ENCODE measurements around the gene PKD2. TPM values are rescaled to one million over a fixed set of nuclear protein-coding genes. Genes with fewer than 3 reads are reported as not detected.

PKD2 gene
- total RNA-seq, 2 donors from 2014 or later = 7.3 to 9.1 TPM

GRCh38 chr4:88070031-88070430, 62.6 kb downstream of the PKD2 start:
- Mint-ChIP-seq H3K4me3 (no peak overlapping the region), H3K27me3 (ENCODE audit: low read depth) (no peaks in the 10 kb centered on the region), H3K4me1 (ENCODE audit: low read depth) (peaks cover 5% of the 10 kb centered on the region), H3K36me3 (ENCODE audit: insufficient read depth in 2 of 2) (peaks cover 20 to 49% of the 10 kb centered on the region in 2 donors), H3K27ac (peak overlapping the region; percentile 55), H3K9me3 (peaks cover 3% of the 10 kb centered on the region in 2 donors)
- ATAC-seq (replicated peaks in 1 of 2) = no peak
- no peak for DNase-seq

GRCh38 chr4:88075336-88075735, 67.9 kb downstream of the PKD2 start:
- peaks cover 11 to 28% of the 10 kb centered on the region in 2 donors for H3K36me3 Mint-ChIP-seq (ENCODE audit: insufficient read depth in 2 of 2)

GRCh38 chr4:88077911-88078524, 70.6 kb downstream of the PKD2 start:
- Mint-ChIP-seq H3K4me3 (no peak overlapping the region), H3K27me3 (ENCODE audit: low read depth) (no peaks in the 10 kb centered on the region), H3K27ac (no peak overlapping the region), H3K4me1 (ENCODE audit: low read depth) (no peaks in the 10 kb centered on the region), H3K9me3 (no peaks in the 10 kb centered on the region), H3K36me3 (ENCODE audit: insufficient read depth in 2 of 2) (peaks cover 2 to 9% of the 10 kb centered on the region in 2 donors)
- no peak for ATAC-seq (replicated peaks in 1 of 2)
- no peak for DNase-seq

More at GRCh38 chr4:88075336-88075735, 67.9 kb downstream of the PKD2 start:
- Mint-ChIP-seq H3K4me3 (no peak overlapping the region), H3K27ac (no peak overlapping the region), H3K4me1 (ENCODE audit: low read depth) (peaks cover under 1% of the 10 kb centered on the region), H3K27me3 (ENCODE audit: low read depth) (no peaks in the 10 kb centered on the region), H3K9me3 (peaks cover 3% of the 10 kb centered on the region in 2 donors)
- no peak for DNase-seq
- ATAC-seq (replicated peaks in 1 of 2) = no peak

- Mint-ChIP-seq H3K27ac (no peak overlapping the region), H3K4me1 (ENCODE audit: low read depth) (no peaks in the 10 kb centered on the region), H3K27me3 (ENCODE audit: low read depth) (no peaks in the 10 kb centered on the region), H3K4me3 (no peak overlapping the region), H3K9me3 (no peaks in the 10 kb centered on the region), H3K36me3 (ENCODE audit: insufficient read depth in 2 of 2) (peaks cover 2 to 9% of the 10 kb centered on the region in 2 donors)
- DNase-seq (no peak), ATAC-seq (replicated peaks in 1 of 2) (no peak)
Measured at GRCh38 chr4:88078579-88078978, 71.1 kb downstream of the PKD2 start.

- no peak overlapping the region for H3K27ac Mint-ChIP-seq
- H3K27me3 Mint-ChIP-seq (ENCODE audit: low read depth) = no peaks in the 10 kb centered on the region
- H3K4me1 Mint-ChIP-seq (ENCODE audit: low read depth) = no peaks in the 10 kb centered on the region
- DNase-seq = no peak
- no peak overlapping the region for H3K4me3 Mint-ChIP-seq
- ATAC-seq (replicated peaks in 1 of 2) = no peak
- H3K36me3 Mint-ChIP-seq (ENCODE audit: insufficient read depth in 2 of 2) = no peaks in the 10 kb centered on the region
- no peaks in the 10 kb centered on the region for H3K9me3 Mint-ChIP-seq
Measured at GRCh38 chr4:88080626-88081025, 73.2 kb downstream of the PKD2 start.

- Mint-ChIP-seq H3K27ac (no peak overlapping the region), H3K4me3 (no peak overlapping the region), H3K4me1 (ENCODE audit: low read depth) (no peaks in the 10 kb centered on the region), H3K27me3 (ENCODE audit: low read depth) (no peaks in the 10 kb centered on the region), H3K9me3 (no peaks in the 10 kb centered on the region), H3K36me3 (ENCODE audit: insufficient read depth in 2 of 2) (no peaks in the 10 kb centered on the region)
- DNase-seq (no peak), ATAC-seq (replicated peaks in 1 of 2) (no peak)
Measured at GRCh38 chr4:88087004-88087403, 79.6 kb downstream of the PKD2 start.

GRCh38 chr4:88090898-88091297, 83.5 kb downstream of the PKD2 start:
- Mint-ChIP-seq H3K9me3 (no peaks in the 10 kb centered on the region), H3K4me3 (no peak overlapping the region), H3K4me1 (ENCODE audit: low read depth) (no peaks in the 10 kb centered on the region), H3K36me3 (ENCODE audit: insufficient read depth in 2 of 2) (no peaks in the 10 kb centered on the region), H3K27me3 (ENCODE audit: low read depth) (no peaks in the 10 kb centered on the region), H3K27ac (no peak overlapping the region)
- DNase-seq = no peak
- no peak for ATAC-seq (replicated peaks in 1 of 2)

GRCh38 chr4:88091378-88091777, 83.9 kb downstream of the PKD2 start:
- no peaks in the 10 kb centered on the region for H3K36me3 Mint-ChIP-seq (ENCODE audit: insufficient read depth in 2 of 2)
- no peaks in the 10 kb centered on the region for H3K4me1 Mint-ChIP-seq (ENCODE audit: low read depth)
- no peak overlapping the region for H3K27ac Mint-ChIP-seq
- no peaks in the 10 kb centered on the region for H3K9me3 Mint-ChIP-seq
- no peaks in the 10 kb centered on the region for H3K27me3 Mint-ChIP-seq (ENCODE audit: low read depth)
- ATAC-seq (replicated peaks in 1 of 2) (no peak), DNase-seq (no peak)
- no peak overlapping the region for H3K4me3 Mint-ChIP-seq

- Mint-ChIP-seq H3K27ac (no peak overlapping the region), H3K4me1 (ENCODE audit: low read depth) (no peaks in the 10 kb centered on the region), H3K27me3 (ENCODE audit: low read depth) (no peaks in the 10 kb centered on the region), H3K9me3 (no peaks in the 10 kb centered on the region), H3K36me3 (ENCODE audit: insufficient read depth in 2 of 2) (no peaks in the 10 kb centered on the region), H3K4me3 (no peak overlapping the region)
- DNase-seq = no peak
- ATAC-seq (replicated peaks in 1 of 2) = no peak
Measured at GRCh38 chr4:88093874-88094273, 86.4 kb downstream of the PKD2 start.

- Mint-ChIP-seq H3K27ac (no peak overlapping the region), H3K27me3 (ENCODE audit: low read depth) (no peaks in the 10 kb centered on the region), H3K9me3 (no peaks in the 10 kb centered on the region), H3K36me3 (ENCODE audit: insufficient read depth in 2 of 2) (no peaks in the 10 kb centered on the region), H3K4me1 (ENCODE audit: low read depth) (no peaks in the 10 kb centered on the region), H3K4me3 (no peak overlapping the region)
- DNase-seq (no peak), ATAC-seq (replicated peaks in 1 of 2) (no peak)
Measured at GRCh38 chr4:88097301-88097700, 89.9 kb downstream of the PKD2 start.

- H3K9me3 Mint-ChIP-seq = no peaks in the 10 kb centered on the region
Measured at GRCh38 chr4:88097781-88098180, 90.3 kb downstream of the PKD2 start.

GRCh38 chr4:88098993-88099752, 91.7 kb downstream of the PKD2 start:
- no peaks in the 10 kb centered on the region for H3K36me3 Mint-ChIP-seq (ENCODE audit: insufficient read depth in 2 of 2)
- no peak for DNase-seq
- no peaks in the 10 kb centered on the region for H3K4me1 Mint-ChIP-seq (ENCODE audit: low read depth)
- H3K27ac Mint-ChIP-seq = no peak overlapping the region
- ATAC-seq (replicated peaks in 1 of 2) = no peak
- no peaks in the 10 kb centered on the region for H3K27me3 Mint-ChIP-seq (ENCODE audit: low read depth)
- H3K4me3 Mint-ChIP-seq = no peak overlapping the region
- H3K9me3 Mint-ChIP-seq = no peaks in the 10 kb centered on the region

More at GRCh38 chr4:88097781-88098180, 90.3 kb downstream of the PKD2 start:
- no peak for ATAC-seq (replicated peaks in 1 of 2)
- no peaks in the 10 kb centered on the region for H3K4me1 Mint-ChIP-seq (ENCODE audit: low read depth)
- H3K4me3 Mint-ChIP-seq = no peak overlapping the region
- H3K27ac Mint-ChIP-seq = no peak overlapping the region
- DNase-seq = no peak
- H3K27me3 Mint-ChIP-seq (ENCODE audit: low read depth) = no peaks in the 10 kb centered on the region
- H3K36me3 Mint-ChIP-seq (ENCODE audit: insufficient read depth in 2 of 2) = no peaks in the 10 kb centered on the region

GRCh38 chr4:88101165-88101564, 93.7 kb downstream of the PKD2 start:
- no peak for ATAC-seq (replicated peaks in 1 of 2)
- H3K9me3 Mint-ChIP-seq = no peaks in the 10 kb centered on the region

GRCh38 chr4:88102026-88102425, 94.6 kb downstream of the PKD2 start:
- H3K4me3 Mint-ChIP-seq = no peak overlapping the region
- ATAC-seq (replicated peaks in 1 of 2) (no peak), DNase-seq (no peak)
- H3K4me1 Mint-ChIP-seq (ENCODE audit: low read depth) = peaks cover 17% of the 10 kb centered on the region
- no peaks in the 10 kb centered on the region for H3K27me3 Mint-ChIP-seq (ENCODE audit: low read depth)
- no peaks in the 10 kb centered on the region for H3K36me3 Mint-ChIP-seq (ENCODE audit: insufficient read depth in 2 of 2)
- no peaks in the 10 kb centered on the region for H3K9me3 Mint-ChIP-seq
- H3K27ac Mint-ChIP-seq = no peak overlapping the region

More at GRCh38 chr4:88101165-88101564, 93.7 kb downstream of the PKD2 start:
- Mint-ChIP-seq H3K27ac (no peak overlapping the region), H3K36me3 (ENCODE audit: insufficient read depth in 2 of 2) (no peaks in the 10 kb centered on the region), H3K27me3 (ENCODE audit: low read depth) (no peaks in the 10 kb centered on the region), H3K4me1 (ENCODE audit: low read depth) (peaks cover 9% of the 10 kb centered on the region), H3K4me3 (no peak overlapping the region)
- DNase-seq = no peak
